K562 (cell line): Measurements from ENCODE around the gene CCDC187. TPM values are rescaled to one million over a fixed set of nuclear protein-coding genes. Genes with fewer than 3 reads are reported as not detected.

ENCODE experiments used
- ADNP ChIP-seq: fragments of 200-800 bp; sonication (Bioruptor generic); IDR thresholded peaks from 2 replicates; pipeline ENCODE4 v1.6.1; 2016; ENCODE audit warnings: missing genetic modification characterization, missing compliant biosample characterization
- ATF6 ChIP-seq: sonication (generic); formaldehyde crosslinking; IDR thresholded peaks from 2 replicates; pipeline ENCODE4 v1.4.0; 2020; ENCODE audit warnings: mild to moderate bottlenecking, missing genetic modification reagents
- HLTF ChIP-seq: fragments of 450-650 bp; IDR thresholded peaks from 2 replicates; pipeline ENCODE4 v1.6.1; 2016
- HNRNPLL ChIP-seq: fragments of 200-400 bp; formaldehyde crosslinking; IDR thresholded peaks from 2 replicates; pipeline ENCODE4 v1.6.1; 2017; ENCODE audit warnings: low read length, low read depth, mild to moderate bottlenecking; ENCODE audit not compliant: poor library complexity, severe bottlenecking
- IRF9 ChIP-seq: fragments of 450-650 bp; IDR thresholded peaks from 2 replicates; pipeline ENCODE4 v1.6.1; 2016; ENCODE audit warnings: missing biosample characterization, missing genetic modification characterization
- LARP7 ChIP-seq: fragments of 450-650 bp; IDR thresholded peaks from 2 replicates; pipeline ENCODE4 v1.6.1; 2016
- NBN ChIP-seq: fragments of 450-650 bp; IDR thresholded peaks from 2 replicates; pipeline ENCODE4 v1.6.1; 2016; ENCODE audit warnings: low read depth, mild to moderate bottlenecking
- PREB ChIP-seq: sonication (generic); formaldehyde crosslinking; IDR thresholded peaks from 2 replicates; pipeline ENCODE4 v1.8.1; 2023; ENCODE audit warnings: mild to moderate bottlenecking, missing genetic modification reagents
- SRSF3 ChIP-seq: fragments of 200-400 bp; formaldehyde crosslinking; IDR thresholded peaks from 2 replicates; pipeline ENCODE4 v1.6.1; 2016; ENCODE audit warnings: mild to moderate bottlenecking, low read length, moderate library complexity; ENCODE audit not compliant: insufficient read depth
- STAT5B ChIP-seq: fragments of 250-450 bp; sonication (Bioruptor Pico); IDR thresholded peaks from 2 replicates; pipeline ENCODE4 v1.8.0; 2021; ENCODE audit warnings: mild to moderate bottlenecking, inconsistent platforms
- TAL1 ChIP-seq: fragments of 450-650 bp; IDR thresholded peaks from 2 replicates; pipeline ENCODE4 v1.6.1; 2016; ENCODE audit warnings: mild to moderate bottlenecking
- TOE1 ChIP-seq, 2 experiments: fragments of 450-650 bp in 1 of 2; sonication (generic) in 1 of 2; formaldehyde crosslinking in 1 of 2; IDR thresholded peaks; 2 replicates each; pipeline versions ENCODE4 v1.7.1 to v1.8.0; 2016 to 2022; ENCODE audit warnings: borderline replicate concordance in 2 of 2, mild to moderate bottlenecking in 2 of 2, antibody characterized with exemption in 1 of 2, inconsistent platforms in 1 of 2, low read depth in 1 of 2, missing genetic modification reagents in 1 of 2, moderate library complexity in 1 of 2
- ZBTB40 ChIP-seq, 2 experiments: fragments of 450-650 bp in 1 of 2; sonication (generic) in 1 of 2; formaldehyde crosslinking in 1 of 2; IDR thresholded peaks; 2 replicates each; pipeline versions ENCODE4 v1.7.1 to v1.9.0; 2016 to 2022; ENCODE audit warnings: inconsistent platforms in 1 of 2, mild to moderate bottlenecking in 1 of 2, missing genetic modification reagents in 1 of 2
- ZC3H11A ChIP-seq: IDR thresholded peaks from 2 replicates; pipeline ENCODE4 v1.6.1; 2012; ENCODE audit warnings: low read depth, low read length, improper control_type of control experiment
- polyA plus RNA-seq, 8 experiments: library from polyadenylated mRNA; depleted of rRNA in 4 of 8; stranded (reverse) in 5 of 8; unstranded in 3 of 8; fragments of >200 nt; fragmentation: Nextera tagmentation in 2 of 8; fragmentation: Illumina TruSeq in 1 of 8; extraction: Ambion mirVana in 2 of 8; extraction: Trizol in 1 of 8; gene quantifications; 2 replicates each; pipeline versions ENCODE4 v1.2.1 to v1.2.3, GENCODE V29; 2011 to 2014; ENCODE audit warnings: inconsistent platforms in 1 of 8, missing spikeins in 1 of 8
- total RNA-seq, 7 experiments: library from RNA; depleted of rRNA in 6 of 7; stranded (reverse); fragments of >200 nt in 6 of 7; fragmentation: Illumina TruSeq in 2 of 7; extraction: Trizol in 2 of 7; gene quantifications; 2 replicates each; pipeline versions ENCODE4 v1.2.1 to v1.2.3, GENCODE V29; 2011 to 2021; ENCODE audit warnings: low replicate concordance in 1 of 7

The CCDC187 gene
- total and polyA plus RNA-seq, 9 of the 15 experiments (the other 6 are each of a cell fraction or from before 2014, with no cell fraction given), result not detected

GRCh38 chr9:136307215-136307750 is 3.4 kb upstream of the CCDC187 start (continued):
- TF ChIP-seq ZBTB40 (IDR thresholded peaks at IDR 0.05) (no peak), ZBTB40 (CRISPR knock-in tag; IDR thresholded peaks at IDR 0.05) (peak; percentile 61; the same call in 1 of the 2 replicates), ATF6 (CRISPR knock-in tag) (no peak), HLTF (peak; percentile 60; the same call in 1 of the 2 replicates), ADNP (tag) (peak; percentile 47; the same call in 1 of the 2 replicates), PREB (CRISPR knock-in tag) (no peak), SRSF3 (no peak), STAT5B (no peak), NBN (peak; percentile 72), IRF9 (no peak), TOE1 (IDR thresholded peaks at IDR 0.05; ENCODE audit: borderline replicate concordance) (peak; percentile 34; the same call in 1 of the 2 replicates), TOE1 (CRISPR knock-in tag; IDR thresholded peaks at IDR 0.05; ENCODE audit: borderline replicate concordance, low read depth) (peak; percentile 80; the same call in 1 of the 2 replicates), LARP7 (peak; percentile 79; the same call in 1 of the 2 replicates), TAL1 (no peak), HNRNPLL (no peak), ZC3H11A (no peak)
